ENCODE measurements around the gene ATP1A3.

- TF ChIP-seq CTCF (IDR thresholded peaks at IDR 0.05), result no peak
- TF ChIP-seq POLR2A (IDR thresholded peaks at IDR 0.05), result no peak
Measured at GRCh38 chr19:41999878-42000208, 5.8 kb upstream of the ATP1A3 start.
